ENCODE measurements around the gene KEL.

Gene KEL

GRCh38 chr7:142894112-142894984 is 67.8 kb downstream of the KEL start:
- Histone ChIP-seq H3K4me1 (ENCODE audit: low read length) (no peaks in the 10 kb centered on the region), H3K9ac (ENCODE audit: low read length) (no peak overlapping the region), H3K4me3 (ENCODE audit: low read length) (no peak overlapping the region), H3K9me2 (replicated peaks; ENCODE audit: insufficient read depth, low read length) (no peaks in the 10 kb centered on the region), H2AFZ (ENCODE audit: low read length) (no peak overlapping the region), H4K20me1 (ENCODE audit: insufficient read depth, low read length) (no peaks in the 10 kb centered on the region), H3K27me3 (replicated peaks; ENCODE audit: insufficient read depth, low read length) (no peaks in the 10 kb centered on the region), H3K27ac (ENCODE audit: low read length) (no peak overlapping the region), H3K79me2 (ENCODE audit: low read length) (no peaks in the 10 kb centered on the region), H3F3A (ENCODE audit: insufficient read depth, low read length) (no peaks in the 10 kb centered on the region), H3K36me3 (replicated peaks; ENCODE audit: insufficient read depth, low read length) (no peaks in the 10 kb centered on the region), H3K9me3 (replicated peaks; ENCODE audit: insufficient read depth, low read length) (no peaks in the 10 kb centered on the region), H3K4me2 (ENCODE audit: low read depth, low read length) (no peak overlapping the region)
- TF ChIP-seq EZH2phosphoT487 (IDR thresholded peaks at IDR 0.05; ENCODE audit: low read length) (no peak), EZH2 (optimal IDR thresholded peaks at IDR 0.05; ENCODE audit: low read depth, low read length) (no peak)
- TF ChIP-seq, protein P1, sequence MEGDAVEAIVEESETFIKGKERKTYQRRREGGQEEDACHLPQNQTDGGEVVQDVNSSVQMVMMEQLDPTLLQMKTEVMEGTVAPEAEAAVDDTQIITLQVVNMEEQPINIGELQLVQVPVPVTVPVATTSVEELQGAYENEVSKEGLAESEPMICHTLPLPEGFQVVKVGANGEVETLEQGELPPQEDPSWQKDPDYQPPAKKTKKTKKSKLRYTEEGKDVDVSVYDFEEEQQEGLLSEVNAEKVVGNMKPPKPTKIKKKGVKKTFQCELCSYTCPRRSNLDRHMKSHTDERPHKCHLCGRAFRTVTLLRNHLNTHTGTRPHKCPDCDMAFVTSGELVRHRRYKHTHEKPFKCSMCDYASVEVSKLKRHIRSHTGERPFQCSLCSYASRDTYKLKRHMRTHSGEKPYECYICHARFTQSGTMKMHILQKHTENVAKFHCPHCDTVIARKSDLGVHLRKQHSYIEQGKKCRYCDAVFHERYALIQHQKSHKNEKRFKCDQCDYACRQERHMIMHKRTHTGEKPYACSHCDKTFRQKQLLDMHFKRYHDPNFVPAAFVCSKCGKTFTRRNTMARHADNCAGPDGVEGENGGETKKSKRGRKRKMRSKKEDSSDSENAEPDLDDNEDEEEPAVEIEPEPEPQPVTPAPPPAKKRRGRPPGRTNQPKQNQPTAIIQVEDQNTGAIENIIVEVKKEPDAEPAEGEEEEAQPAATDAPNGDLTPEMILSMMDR (IDR thresholded peaks at IDR 0.05; ENCODE audit: low read length), result no peak
- DNase-seq, result no peak

GRCh38 chr7:142892951-142893350 is 69.2 kb downstream of the KEL start:
- Histone ChIP-seq H2AFZ (ENCODE audit: low read length) (no peak overlapping the region), H4K20me1 (ENCODE audit: insufficient read depth, low read length) (no peaks in the 10 kb centered on the region), H3K36me3 (replicated peaks; ENCODE audit: insufficient read depth, low read length) (no peaks in the 10 kb centered on the region), H3K27me3 (replicated peaks; ENCODE audit: insufficient read depth, low read length) (no peaks in the 10 kb centered on the region), H3K4me1 (ENCODE audit: low read length) (no peaks in the 10 kb centered on the region), H3K9me2 (replicated peaks; ENCODE audit: insufficient read depth, low read length) (no peaks in the 10 kb centered on the region), H3K27ac (ENCODE audit: low read length) (no peak overlapping the region), H3K4me3 (ENCODE audit: low read length) (no peak overlapping the region), H3K9ac (ENCODE audit: low read length) (no peak overlapping the region), H3K9me3 (replicated peaks; ENCODE audit: insufficient read depth, low read length) (no peaks in the 10 kb centered on the region), H3K4me2 (ENCODE audit: low read depth, low read length) (no peak overlapping the region), H3F3A (ENCODE audit: insufficient read depth, low read length) (no peaks in the 10 kb centered on the region), H3K79me2 (ENCODE audit: low read length) (no peaks in the 10 kb centered on the region)
- no peak for TF ChIP-seq EZH2 (optimal IDR thresholded peaks at IDR 0.05; ENCODE audit: low read depth, low read length)
- TF ChIP-seq EZH2phosphoT487 (IDR thresholded peaks at IDR 0.05; ENCODE audit: low read length), result no peak
- TF ChIP-seq, protein P1 (IDR thresholded peaks at IDR 0.05; ENCODE audit: low read length), result no peak
- DNase-seq, result no peak

GRCh38 chr7:142891490-142892082 is 70.6 kb downstream of the KEL start:
- Histone ChIP-seq H3K4me1 (ENCODE audit: low read length) (no peaks in the 10 kb centered on the region), H3K36me3 (replicated peaks; ENCODE audit: insufficient read depth, low read length) (no peaks in the 10 kb centered on the region), H3K79me2 (ENCODE audit: low read length) (no peaks in the 10 kb centered on the region), H4K20me1 (ENCODE audit: insufficient read depth, low read length) (no peaks in the 10 kb centered on the region), H3K9me2 (replicated peaks; ENCODE audit: insufficient read depth, low read length) (no peaks in the 10 kb centered on the region), H3K27me3 (replicated peaks; ENCODE audit: insufficient read depth, low read length) (no peaks in the 10 kb centered on the region), H3K4me3 (ENCODE audit: low read length) (no peak overlapping the region), H3K9ac (ENCODE audit: low read length) (no peak overlapping the region), H3F3A (ENCODE audit: insufficient read depth, low read length) (no peaks in the 10 kb centered on the region), H3K27ac (ENCODE audit: low read length) (no peak overlapping the region), H3K4me2 (ENCODE audit: low read depth, low read length) (no peak overlapping the region), H2AFZ (ENCODE audit: low read length) (no peak overlapping the region), H3K9me3 (replicated peaks; ENCODE audit: insufficient read depth, low read length) (no peaks in the 10 kb centered on the region)
- no peak for DNase-seq
- TF ChIP-seq, protein P1 (IDR thresholded peaks at IDR 0.05; ENCODE audit: low read length), result no peak
- TF ChIP-seq EZH2phosphoT487 (IDR thresholded peaks at IDR 0.05; ENCODE audit: low read length) (no peak), EZH2 (optimal IDR thresholded peaks at IDR 0.05; ENCODE audit: low read depth, low read length) (no peak)
